Occipital lobe (tissue), 2 donors: ENCODE measurements around the gene SEC14L5. TPM values are rescaled to one million over a fixed set of nuclear protein-coding genes. Genes with fewer than 3 reads are reported as not detected.
"Not testable (repeated sequence)": the region's sequence is repeated elsewhere in the genome, so short reads cannot be mapped to it uniquely, and the experiment has no call there.

Experiments used
- DNase-seq: peaks from one replicate; lab custom pipeline; 2025; lab: John Stamatoyannopoulos, UW
- total RNA-seq: library from RNA; depleted of rRNA; stranded (reverse); fragments of >200 nt; gene quantifications from one replicate; pipeline ENCODE4 v1.2.3, GENCODE V29; 2014

Gene SEC14L5
- total RNA-seq, 1 donor from 2014 or later = 0.47 TPM

- no peak for DNase-seq
These were observed 8.1 kb upstream of the SEC14L5 start for GRCh38 chr16:4949986-4950385.

- DNase-seq = not testable (repeated sequence)
These were observed 6.5 kb upstream of the SEC14L5 start for GRCh38 chr16:4951583-4951982.

- no peak for DNase-seq
These were observed 3.4 kb upstream of the SEC14L5 start for GRCh38 chr16:4954714-4955113.

GRCh38 chr16:4957420-4957719 lies 760 bp upstream of the SEC14L5 start:
- DNase-seq = no peak

GRCh38 chr16:4958510-4959438 lies 644 bp downstream of the SEC14L5 start:
- DNase-seq = no peak

- no peak for DNase-seq
These were observed 2.4 kb downstream of the SEC14L5 start for GRCh38 chr16:4960579-4960978.

GRCh38 chr16:4962716-4963115 lies 4.6 kb downstream of the SEC14L5 start:
- peak; percentile 37 for DNase-seq

- not testable (repeated sequence) for DNase-seq
These were observed 5.4 kb downstream of the SEC14L5 start for GRCh38 chr16:4963527-4963926.

- no peak for DNase-seq
These were observed 8.8 kb downstream of the SEC14L5 start for GRCh38 chr16:4966736-4967453.

GRCh38 chr16:4968278-4968677 lies 10.1 kb downstream of the SEC14L5 start:
- not testable (repeated sequence) for DNase-seq

- no peak for DNase-seq
These were observed 10.9 kb downstream of the SEC14L5 start for GRCh38 chr16:4968879-4969483.

GRCh38 chr16:4970010-4970409 lies 11.9 kb downstream of the SEC14L5 start:
- no peak for DNase-seq

GRCh38 chr16:4972938-4973587 lies 14.9 kb downstream of the SEC14L5 start:
- DNase-seq = peak; percentile 78

- no peak for DNase-seq
These were observed 17.9 kb downstream of the SEC14L5 start for GRCh38 chr16:4976079-4976478.

- DNase-seq = no peak
These were observed 18.5 kb downstream of the SEC14L5 start for GRCh38 chr16:4976611-4977145.

- DNase-seq = no peak
These were observed 21.0 kb downstream of the SEC14L5 start for GRCh38 chr16:4979164-4979563.

- no peak for DNase-seq
These were observed 21.9 kb downstream of the SEC14L5 start for GRCh38 chr16:4979736-4980660.

- no peak for DNase-seq
These were observed 22.6 kb downstream of the SEC14L5 start for GRCh38 chr16:4980691-4981090.

- no peak for DNase-seq
These were observed 23.3 kb downstream of the SEC14L5 start for GRCh38 chr16:4981473-4981872.
